ENCODE measurements around the gene ZNFX1. TPM values are rescaled to one million over a fixed set of nuclear protein-coding genes. Genes with fewer than 3 reads are reported as not detected.

Gene ZNFX1
- polyA plus RNA-seq, 1 donor from 2014 or later = 5.4 TPM

- H4K20me1 ChIP-seq (ENCODE audit: insufficient read depth) = no peaks in the 10 kb centered on the region
- no peaks in the 10 kb centered on the region for H3K9me3 ChIP-seq (ENCODE audit: low read length)
- TF ChIP-seq MXI1 (conservative IDR thresholded peaks at IDR 0.05; ENCODE audit: poor library complexity, severe bottlenecking) = no peak
- TF ChIP-seq TAF1 (IDR thresholded peaks at IDR 0.05; ENCODE audit: low read depth) = no peak
- no peak for TF ChIP-seq SMC3 (conservative IDR thresholded peaks at IDR 0.05; ENCODE audit: poor library complexity)
- TF ChIP-seq EP300 (conservative IDR thresholded peaks at IDR 0.05; ENCODE audit: poor library complexity, severe bottlenecking) = no peak
- no peak for TF ChIP-seq RAD21 (conservative IDR thresholded peaks at IDR 0.05)
- TF ChIP-seq, protein P1, sequence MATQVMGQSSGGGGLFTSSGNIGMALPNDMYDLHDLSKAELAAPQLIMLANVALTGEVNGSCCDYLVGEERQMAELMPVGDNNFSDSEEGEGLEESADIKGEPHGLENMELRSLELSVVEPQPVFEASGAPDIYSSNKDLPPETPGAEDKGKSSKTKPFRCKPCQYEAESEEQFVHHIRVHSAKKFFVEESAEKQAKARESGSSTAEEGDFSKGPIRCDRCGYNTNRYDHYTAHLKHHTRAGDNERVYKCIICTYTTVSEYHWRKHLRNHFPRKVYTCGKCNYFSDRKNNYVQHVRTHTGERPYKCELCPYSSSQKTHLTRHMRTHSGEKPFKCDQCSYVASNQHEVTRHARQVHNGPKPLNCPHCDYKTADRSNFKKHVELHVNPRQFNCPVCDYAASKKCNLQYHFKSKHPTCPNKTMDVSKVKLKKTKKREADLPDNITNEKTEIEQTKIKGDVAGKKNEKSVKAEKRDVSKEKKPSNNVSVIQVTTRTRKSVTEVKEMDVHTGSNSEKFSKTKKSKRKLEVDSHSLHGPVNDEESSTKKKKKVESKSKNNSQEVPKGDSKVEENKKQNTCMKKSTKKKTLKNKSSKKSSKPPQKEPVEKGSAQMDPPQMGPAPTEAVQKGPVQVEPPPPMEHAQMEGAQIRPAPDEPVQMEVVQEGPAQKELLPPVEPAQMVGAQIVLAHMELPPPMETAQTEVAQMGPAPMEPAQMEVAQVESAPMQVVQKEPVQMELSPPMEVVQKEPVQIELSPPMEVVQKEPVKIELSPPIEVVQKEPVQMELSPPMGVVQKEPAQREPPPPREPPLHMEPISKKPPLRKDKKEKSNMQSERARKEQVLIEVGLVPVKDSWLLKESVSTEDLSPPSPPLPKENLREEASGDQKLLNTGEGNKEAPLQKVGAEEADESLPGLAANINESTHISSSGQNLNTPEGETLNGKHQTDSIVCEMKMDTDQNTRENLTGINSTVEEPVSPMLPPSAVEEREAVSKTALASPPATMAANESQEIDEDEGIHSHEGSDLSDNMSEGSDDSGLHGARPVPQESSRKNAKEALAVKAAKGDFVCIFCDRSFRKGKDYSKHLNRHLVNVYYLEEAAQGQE (IDR thresholded peaks at IDR 0.05; ENCODE audit: borderline replicate concordance) = no peak
- no peak for TF ChIP-seq EZH2 (IDR thresholded peaks at IDR 0.05; ENCODE audit: borderline replicate concordance, insufficient read depth, low read length, poor library complexity, severe bottlenecking)
- H3K4me3 ChIP-seq (ENCODE audit: low read length) = no peak overlapping the region
- H3K79me2 ChIP-seq (replicated peaks; ENCODE audit: insufficient read depth, low read length) = no peaks in the 10 kb centered on the region
- no peak overlapping the region for H3K4me2 ChIP-seq (ENCODE audit: low read length)
- no peaks in the 10 kb centered on the region for H3K27me3 ChIP-seq (ENCODE audit: insufficient read depth, low read depth, low read length)
- H3K36me3 ChIP-seq (ENCODE audit: insufficient read depth, low read length) = peaks cover 6% of the 10 kb centered on the region
- H3K9me2 ChIP-seq (ENCODE audit: insufficient read depth, low read length) = no peaks in the 10 kb centered on the region
- no peaks in the 10 kb centered on the region for H3F3A ChIP-seq (ENCODE audit: insufficient read depth, low read length, poor library complexity, severe bottlenecking)
- H2AFZ ChIP-seq (ENCODE audit: low read depth, low read length) = no peak overlapping the region
- H3K27ac ChIP-seq (ENCODE audit: low read length) = no peak overlapping the region
- H3K9ac ChIP-seq (ENCODE audit: low read length) = no peak overlapping the region
Measured at GRCh38 chr20:49261173-49261572, 16.7 kb downstream of the ZNFX1 start.

DNA sequence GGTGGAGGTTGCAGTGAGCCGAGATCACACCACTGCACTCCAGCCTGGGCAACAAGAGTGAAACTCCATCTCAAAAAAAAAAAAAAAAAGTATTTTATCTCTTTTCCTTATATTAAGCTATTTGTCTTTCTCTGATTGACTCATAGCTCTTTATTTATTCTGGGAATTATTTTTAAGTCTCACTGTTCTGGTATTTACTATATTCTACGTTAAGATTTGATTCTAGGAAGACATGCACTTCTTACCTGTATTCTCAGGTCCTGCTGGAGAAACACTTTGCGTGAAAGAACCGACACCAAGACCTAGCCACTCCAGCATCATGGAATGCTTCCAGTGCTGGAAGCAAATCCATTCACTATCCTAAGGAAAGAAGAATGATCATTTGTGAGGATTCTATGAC is 17.6 kb downstream of the ZNFX1 start:
- Histone ChIP-seq H2AFZ (ENCODE audit: low read depth, low read length) (no peak overlapping the region), H3K9me2 (ENCODE audit: insufficient read depth, low read length) (no peaks in the 10 kb centered on the region), H3K4me2 (ENCODE audit: low read length) (no peak overlapping the region), H3K9me3 (ENCODE audit: low read length) (no peaks in the 10 kb centered on the region), H3K27me3 (ENCODE audit: insufficient read depth, low read depth, low read length) (no peaks in the 10 kb centered on the region), H4K20me1 (ENCODE audit: insufficient read depth) (no peaks in the 10 kb centered on the region), H3K9ac (ENCODE audit: low read length) (no peak overlapping the region), H3K27ac (ENCODE audit: low read length) (no peak overlapping the region), H3F3A (ENCODE audit: insufficient read depth, low read length, poor library complexity, severe bottlenecking) (no peaks in the 10 kb centered on the region), H3K36me3 (ENCODE audit: insufficient read depth, low read length) (peaks cover 6% of the 10 kb centered on the region), H3K4me3 (ENCODE audit: low read length) (no peak overlapping the region), H3K79me2 (replicated peaks; ENCODE audit: insufficient read depth, low read length) (no peaks in the 10 kb centered on the region)
- TF ChIP-seq POLR2AphosphoS5 (IDR thresholded peaks at IDR 0.05) (no peak), SMC3 (conservative IDR thresholded peaks at IDR 0.05; ENCODE audit: poor library complexity) (no peak), TAF1 (IDR thresholded peaks at IDR 0.05; ENCODE audit: low read depth) (no peak), RAD21 (conservative IDR thresholded peaks at IDR 0.05) (no peak), EP300 (conservative IDR thresholded peaks at IDR 0.05; ENCODE audit: poor library complexity, severe bottlenecking) (no peak), MXI1 (conservative IDR thresholded peaks at IDR 0.05; ENCODE audit: poor library complexity, severe bottlenecking) (no peak), EZH2 (IDR thresholded peaks at IDR 0.05; ENCODE audit: borderline replicate concordance, insufficient read depth, low read length, poor library complexity, severe bottlenecking) (no peak)
- TF ChIP-seq, protein P1 (IDR thresholded peaks at IDR 0.05; ENCODE audit: borderline replicate concordance) = no peak
- TF ChIP-seq, protein P2, sequence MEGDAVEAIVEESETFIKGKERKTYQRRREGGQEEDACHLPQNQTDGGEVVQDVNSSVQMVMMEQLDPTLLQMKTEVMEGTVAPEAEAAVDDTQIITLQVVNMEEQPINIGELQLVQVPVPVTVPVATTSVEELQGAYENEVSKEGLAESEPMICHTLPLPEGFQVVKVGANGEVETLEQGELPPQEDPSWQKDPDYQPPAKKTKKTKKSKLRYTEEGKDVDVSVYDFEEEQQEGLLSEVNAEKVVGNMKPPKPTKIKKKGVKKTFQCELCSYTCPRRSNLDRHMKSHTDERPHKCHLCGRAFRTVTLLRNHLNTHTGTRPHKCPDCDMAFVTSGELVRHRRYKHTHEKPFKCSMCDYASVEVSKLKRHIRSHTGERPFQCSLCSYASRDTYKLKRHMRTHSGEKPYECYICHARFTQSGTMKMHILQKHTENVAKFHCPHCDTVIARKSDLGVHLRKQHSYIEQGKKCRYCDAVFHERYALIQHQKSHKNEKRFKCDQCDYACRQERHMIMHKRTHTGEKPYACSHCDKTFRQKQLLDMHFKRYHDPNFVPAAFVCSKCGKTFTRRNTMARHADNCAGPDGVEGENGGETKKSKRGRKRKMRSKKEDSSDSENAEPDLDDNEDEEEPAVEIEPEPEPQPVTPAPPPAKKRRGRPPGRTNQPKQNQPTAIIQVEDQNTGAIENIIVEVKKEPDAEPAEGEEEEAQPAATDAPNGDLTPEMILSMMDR (IDR thresholded peaks at IDR 0.05; ENCODE audit: poor library complexity, severe bottlenecking) = no peak

Measured in neural cell (in vitro differentiated cells).